ENCODE measurements around the gene FOXN3.

GRCh38 chr14:89209558-89209957 lies 207.5 kb downstream of the FOXN3 start:
- TF ChIP-seq POLR2A (IDR thresholded peaks at IDR 0.05) (no peak), CTCF (IDR thresholded peaks at IDR 0.05) (no peak)

Data from ovary (tissue), 3 donors.